Stomach (tissue), 4 donors: ENCODE measurements around the gene CHCHD6.

Experiments used
- EP300 ChIP-seq: sonication (generic); formaldehyde crosslinking; IDR thresholded peaks from one replicate; pipeline ENCODE4 v1.6.1; 2017; ENCODE audit warnings: antibody characterized with exemption
- POLR2A ChIP-seq, 4 donors: fragments of 450-650 bp; IDR thresholded peaks; one replicate each; pipeline ENCODE4 v1.6.1; 2016; ENCODE audit warnings: antibody characterized with exemption in 4 of 4, control low read depth in 2 of 4, mild to moderate bottlenecking in 1 of 4, moderate library complexity in 1 of 4
- TF ChIP-seq, protein P1 (sequence below), 7 experiments: fragments of 450-650 bp in 4 of 7; fragments of 200-600 bp in 3 of 7; sonication (generic) in 3 of 7; IDR thresholded peaks; one replicate each; pipeline ENCODE4 v1.5.1; 2016 to 2019; ENCODE audit warnings: antibody characterized with exemption in 7 of 7, control low read depth in 2 of 7, mild to moderate bottlenecking in 1 of 7

GRCh38 chr3:126964950-126965349 is 260.9 kb downstream of the CHCHD6 start:
- TF ChIP-seq, protein P1, sequence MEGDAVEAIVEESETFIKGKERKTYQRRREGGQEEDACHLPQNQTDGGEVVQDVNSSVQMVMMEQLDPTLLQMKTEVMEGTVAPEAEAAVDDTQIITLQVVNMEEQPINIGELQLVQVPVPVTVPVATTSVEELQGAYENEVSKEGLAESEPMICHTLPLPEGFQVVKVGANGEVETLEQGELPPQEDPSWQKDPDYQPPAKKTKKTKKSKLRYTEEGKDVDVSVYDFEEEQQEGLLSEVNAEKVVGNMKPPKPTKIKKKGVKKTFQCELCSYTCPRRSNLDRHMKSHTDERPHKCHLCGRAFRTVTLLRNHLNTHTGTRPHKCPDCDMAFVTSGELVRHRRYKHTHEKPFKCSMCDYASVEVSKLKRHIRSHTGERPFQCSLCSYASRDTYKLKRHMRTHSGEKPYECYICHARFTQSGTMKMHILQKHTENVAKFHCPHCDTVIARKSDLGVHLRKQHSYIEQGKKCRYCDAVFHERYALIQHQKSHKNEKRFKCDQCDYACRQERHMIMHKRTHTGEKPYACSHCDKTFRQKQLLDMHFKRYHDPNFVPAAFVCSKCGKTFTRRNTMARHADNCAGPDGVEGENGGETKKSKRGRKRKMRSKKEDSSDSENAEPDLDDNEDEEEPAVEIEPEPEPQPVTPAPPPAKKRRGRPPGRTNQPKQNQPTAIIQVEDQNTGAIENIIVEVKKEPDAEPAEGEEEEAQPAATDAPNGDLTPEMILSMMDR (IDR thresholded peaks at IDR 0.05): no peak
- TF ChIP-seq POLR2A (IDR thresholded peaks at IDR 0.05): no peak
- TF ChIP-seq EP300: no peak
